ENCODE results near the gene SRSF5.

Gene SRSF5

GRCh38 chr14:69773571-69774276 is 6.8 kb downstream of the SRSF5 start:
- in situ Hi-C loops (cut with HindIII; ENCODE audit: low pct_unique_long_range_greater_than_20kb, low sequenced_read_pairs), result no loop called here
- DNase-seq (ENCODE audit: low read depth in 1 of 2, low spot score in 1 of 2), result no peak
- no peak for TF ChIP-seq JUND (IDR thresholded peaks at IDR 0.05; ENCODE audit: low read depth)

- no peak for DNase-seq (ENCODE audit: low read depth in 1 of 2, low spot score in 1 of 2)
- in situ Hi-C loops (cut with HindIII; ENCODE audit: low pct_unique_long_range_greater_than_20kb, low sequenced_read_pairs), result no loop called here
- TF ChIP-seq JUND (IDR thresholded peaks at IDR 0.05; ENCODE audit: low read depth), result no peak
Observed at GRCh38 chr14:69775012-69775411, 8.1 kb downstream of the SRSF5 start.

- in situ Hi-C loops (cut with HindIII; ENCODE audit: low pct_unique_long_range_greater_than_20kb, low sequenced_read_pairs), result no loop called here
- no peak for TF ChIP-seq JUND (IDR thresholded peaks at IDR 0.05; ENCODE audit: low read depth)
- no peak for DNase-seq (ENCODE audit: low read depth in 1 of 2, low spot score in 1 of 2)
Observed at GRCh38 chr14:69776875-69777453, 10.0 kb downstream of the SRSF5 start.

GRCh38 chr14:69779088-69779487 is 12.1 kb downstream of the SRSF5 start:
- DNase-seq (ENCODE audit: low read depth in 1 of 2, low spot score in 1 of 2), result no peak
- TF ChIP-seq JUND (IDR thresholded peaks at IDR 0.05; ENCODE audit: low read depth), result no peak
- in situ Hi-C loops (cut with HindIII; ENCODE audit: low pct_unique_long_range_greater_than_20kb, low sequenced_read_pairs), result no loop called here

GRCh38 chr14:69780092-69780491 is 13.2 kb downstream of the SRSF5 start:
- in situ Hi-C loops (cut with HindIII; ENCODE audit: low pct_unique_long_range_greater_than_20kb, low sequenced_read_pairs), result no loop called here
- no peak for TF ChIP-seq JUND (IDR thresholded peaks at IDR 0.05; ENCODE audit: low read depth)
- DNase-seq (ENCODE audit: low read depth in 1 of 2, low spot score in 1 of 2), result no peak

GRCh38 chr14:69780952-69781351 is 14.0 kb downstream of the SRSF5 start:
- TF ChIP-seq JUND (IDR thresholded peaks at IDR 0.05; ENCODE audit: low read depth), result no peak
- in situ Hi-C loops (cut with HindIII; ENCODE audit: low pct_unique_long_range_greater_than_20kb, low sequenced_read_pairs), result no loop called here
- no peak for DNase-seq (ENCODE audit: low read depth in 1 of 2, low spot score in 1 of 2)

GRCh38 chr14:69784942-69785341 is 18.0 kb downstream of the SRSF5 start:
- TF ChIP-seq JUND (IDR thresholded peaks at IDR 0.05; ENCODE audit: low read depth), result no peak
- in situ Hi-C loops (cut with HindIII; ENCODE audit: low pct_unique_long_range_greater_than_20kb, low sequenced_read_pairs), result no loop called here
- no peak for DNase-seq (ENCODE audit: low read depth in 1 of 2, low spot score in 1 of 2)

- TF ChIP-seq JUND (IDR thresholded peaks at IDR 0.05; ENCODE audit: low read depth), result no peak
- DNase-seq (ENCODE audit: low read depth in 1 of 2, low spot score in 1 of 2), result no peak
- in situ Hi-C loops (cut with HindIII; ENCODE audit: low pct_unique_long_range_greater_than_20kb, low sequenced_read_pairs), result no loop called here
Observed at GRCh38 chr14:69786603-69787002, 19.7 kb downstream of the SRSF5 start.

GRCh38 chr14:69789118-69789640 is 22.2 kb downstream of the SRSF5 start:
- no peak for TF ChIP-seq JUND (IDR thresholded peaks at IDR 0.05; ENCODE audit: low read depth)
- in situ Hi-C loops (cut with HindIII; ENCODE audit: low pct_unique_long_range_greater_than_20kb, low sequenced_read_pairs), result no loop called here
- no peak for DNase-seq (ENCODE audit: low read depth in 1 of 2, low spot score in 1 of 2)

GRCh38 chr14:69792887-69793421 is 26.0 kb downstream of the SRSF5 start:
- DNase-seq (ENCODE audit: low read depth in 1 of 2, low spot score in 1 of 2), result no peak
- TF ChIP-seq JUND (IDR thresholded peaks at IDR 0.05; ENCODE audit: low read depth), result no peak
- in situ Hi-C loops (cut with HindIII; ENCODE audit: low pct_unique_long_range_greater_than_20kb, low sequenced_read_pairs), result no loop called here

- in situ Hi-C loops (cut with HindIII; ENCODE audit: low pct_unique_long_range_greater_than_20kb, low sequenced_read_pairs), result no loop called here
- no peak for DNase-seq (ENCODE audit: low read depth in 1 of 2, low spot score in 1 of 2)
- no peak for TF ChIP-seq JUND (IDR thresholded peaks at IDR 0.05; ENCODE audit: low read depth)
Observed at GRCh38 chr14:69794791-69795190, 27.8 kb downstream of the SRSF5 start.

GRCh38 chr14:69795691-69796090 is 28.7 kb downstream of the SRSF5 start:
- in situ Hi-C loops (cut with HindIII; ENCODE audit: low pct_unique_long_range_greater_than_20kb, low sequenced_read_pairs), result no loop called here
- TF ChIP-seq JUND (IDR thresholded peaks at IDR 0.05; ENCODE audit: low read depth), result no peak
- DNase-seq (ENCODE audit: low read depth in 1 of 2, low spot score in 1 of 2), result no peak

- DNase-seq (ENCODE audit: low read depth in 1 of 2, low spot score in 1 of 2), result no peak
- in situ Hi-C loops (cut with HindIII; ENCODE audit: low pct_unique_long_range_greater_than_20kb, low sequenced_read_pairs), result no loop called here
- no peak for TF ChIP-seq JUND (IDR thresholded peaks at IDR 0.05; ENCODE audit: low read depth)
Observed at GRCh38 chr14:69796797-69797500, 30.0 kb downstream of the SRSF5 start, which contains the start of gene SLC10A1. Gene SLC10A1, minus strand, starts transcription at chr14:69797241. Its CDS starts 86 bp downstream, at chr14:69797155.

Data from T47D (cell line).